Dedifferentiated amniotic fluid mesenchymal stem cell (primary cell): ENCODE data around the gene SSRP1.

Source experiments
- DNase-seq: peaks from one replicate; pipeline ENCODE4 v3.0.0-alpha.2; 2016; ENCODE audit errors: extremely low spot score

SSRP1 gene

DNA sequence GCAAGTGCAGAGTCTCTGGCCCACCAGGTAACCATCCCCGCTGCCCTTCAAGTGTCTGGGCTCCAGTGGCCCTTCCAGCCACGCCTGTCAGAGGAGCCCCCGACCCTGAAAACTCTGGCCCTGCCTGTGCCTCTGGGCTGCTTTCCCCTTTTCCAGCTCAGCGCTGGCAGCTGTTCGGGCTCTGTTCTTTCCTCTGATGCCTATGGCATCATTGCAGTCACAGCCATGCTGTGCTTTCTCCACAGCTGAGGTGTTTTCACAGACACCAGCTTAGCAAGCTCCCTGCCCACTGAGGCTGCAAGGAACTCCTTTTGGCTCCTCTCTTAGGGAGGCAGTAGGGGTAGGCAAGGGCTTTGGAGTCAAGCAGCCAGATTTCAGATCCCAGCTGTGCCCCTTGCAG lies 23.7 kb upstream of the SSRP1 start:
- no peak for DNase-seq

DNA sequence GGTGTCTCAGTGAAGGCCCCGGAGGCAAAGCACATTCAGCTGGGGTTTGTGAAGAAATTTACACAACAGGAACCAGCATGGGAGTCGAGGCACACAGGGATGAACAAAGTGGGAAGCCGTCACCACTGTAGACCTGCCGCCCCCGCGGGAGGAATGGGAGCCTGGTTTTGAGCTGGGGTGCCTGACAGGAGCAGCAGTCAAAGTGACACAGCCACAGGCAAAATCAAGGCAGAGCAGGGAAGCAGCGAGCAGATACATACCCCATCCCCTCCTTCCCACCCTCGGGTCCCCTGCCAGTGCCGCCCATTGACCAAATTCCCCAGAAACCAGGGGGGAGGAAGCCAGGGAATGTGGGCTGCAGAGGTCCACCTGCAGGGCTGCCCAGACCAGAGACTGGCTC lies 23.3 kb upstream of the SSRP1 start:
- DNase-seq: no peak

DNA sequence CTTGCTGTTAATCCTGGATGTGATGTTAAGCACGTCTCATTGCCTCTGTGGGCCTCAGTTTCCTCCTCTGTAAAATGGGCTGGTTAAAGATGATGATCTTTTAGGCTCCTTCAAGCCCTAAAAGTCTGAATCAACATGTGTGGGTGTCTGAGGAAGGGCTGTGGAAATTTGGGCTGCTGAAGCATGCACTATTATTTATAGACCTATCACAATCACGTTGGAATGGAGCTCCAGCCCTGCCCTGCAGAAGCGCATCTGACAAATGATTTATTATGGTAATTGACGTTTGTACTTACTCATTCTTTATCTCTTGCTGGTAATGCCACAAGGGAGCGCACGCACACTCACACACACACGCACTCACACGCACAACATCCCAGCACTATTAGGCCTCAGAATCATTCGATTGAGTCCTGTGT lies 22.9 kb upstream of the SSRP1 start:
- no peak for DNase-seq

GRCh38 chr11:57357856-57358255 lies 22.2 kb upstream of the SSRP1 start:
- DNase-seq: peak; percentile 15

DNA sequence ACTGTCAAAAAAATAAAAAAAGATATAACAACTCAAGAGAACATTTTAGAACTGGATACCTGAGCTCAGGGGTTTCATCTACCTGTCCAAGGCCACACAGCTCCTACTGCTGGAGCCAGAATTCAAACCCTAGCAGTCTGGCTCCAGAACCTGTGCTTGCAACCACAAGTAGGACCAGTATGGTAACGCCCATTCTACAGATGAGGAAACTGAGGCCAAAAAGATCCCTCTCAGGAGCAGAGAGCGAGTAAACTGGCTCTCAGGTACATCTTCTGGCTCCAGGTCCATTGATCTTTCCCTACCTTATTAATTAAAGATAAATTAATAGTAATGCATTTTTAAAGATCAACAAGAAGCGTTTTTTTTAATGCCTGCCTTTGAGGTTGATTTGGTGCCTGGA lies 21.6 kb upstream of the SSRP1 start:
- DNase-seq: no peak

DNA sequence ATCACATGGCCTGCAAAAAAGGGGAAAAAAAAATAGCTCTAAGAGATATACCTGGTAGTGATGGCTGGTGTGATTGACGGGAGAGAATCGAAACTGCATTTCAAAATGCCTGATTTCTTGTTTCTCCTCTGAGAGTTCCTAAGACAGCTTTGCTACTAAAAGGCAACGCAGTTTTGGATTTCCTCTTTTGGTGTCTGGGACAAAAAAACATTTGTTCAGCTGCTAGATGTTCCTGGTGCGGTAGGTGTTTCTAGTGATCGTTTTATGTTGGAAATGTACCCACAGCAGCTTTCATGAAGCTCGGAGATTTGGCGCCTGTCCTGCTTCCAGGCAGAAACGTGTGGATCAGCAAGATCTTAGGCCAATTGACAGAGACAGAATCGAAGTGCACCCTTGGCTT lies 20.6 kb upstream of the SSRP1 start:
- no peak for DNase-seq

DNA sequence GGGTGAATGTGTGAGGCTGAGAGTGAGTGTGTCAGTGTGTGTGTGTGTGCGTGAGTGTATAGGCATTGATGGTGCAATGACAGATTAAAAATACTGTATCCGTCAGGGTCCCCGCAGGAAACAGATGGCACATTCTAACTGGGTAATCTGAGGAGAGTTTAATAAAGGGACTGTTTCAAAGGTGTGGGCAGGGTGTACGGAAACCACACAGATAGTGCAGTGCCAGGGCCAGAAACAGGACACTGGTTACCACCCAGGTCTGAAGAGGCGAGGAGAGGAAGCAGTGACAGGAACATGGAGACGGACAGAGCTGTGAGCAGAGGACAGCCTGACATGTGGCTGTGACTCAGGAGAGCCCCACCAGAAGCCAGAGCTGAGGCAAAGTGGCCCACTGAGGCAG lies 19.0 kb upstream of the SSRP1 start:
- no peak for DNase-seq

GRCh38 chr11:57353852-57354251 lies 18.2 kb upstream of the SSRP1 start:
- DNase-seq: no peak

DNA sequence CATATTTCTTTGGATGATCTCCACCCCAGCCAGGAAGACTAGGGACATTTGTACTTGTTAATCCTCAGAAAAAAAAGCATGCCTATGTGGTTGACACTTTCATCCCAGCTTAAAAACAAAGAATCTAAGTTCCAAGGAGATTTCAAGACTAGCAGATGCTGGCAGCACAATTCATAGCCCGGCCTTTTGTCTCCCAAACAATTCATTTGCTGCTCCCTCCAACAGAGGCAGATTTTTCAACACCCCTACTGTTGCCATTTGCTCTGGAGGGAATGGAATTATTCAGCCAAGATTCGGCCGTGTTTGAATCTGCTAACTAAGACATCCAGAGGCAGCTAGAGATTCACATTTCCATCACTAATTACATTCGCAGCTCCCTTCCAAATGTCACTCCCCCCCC lies 17.8 kb upstream of the SSRP1 start:
- no peak for DNase-seq

DNA sequence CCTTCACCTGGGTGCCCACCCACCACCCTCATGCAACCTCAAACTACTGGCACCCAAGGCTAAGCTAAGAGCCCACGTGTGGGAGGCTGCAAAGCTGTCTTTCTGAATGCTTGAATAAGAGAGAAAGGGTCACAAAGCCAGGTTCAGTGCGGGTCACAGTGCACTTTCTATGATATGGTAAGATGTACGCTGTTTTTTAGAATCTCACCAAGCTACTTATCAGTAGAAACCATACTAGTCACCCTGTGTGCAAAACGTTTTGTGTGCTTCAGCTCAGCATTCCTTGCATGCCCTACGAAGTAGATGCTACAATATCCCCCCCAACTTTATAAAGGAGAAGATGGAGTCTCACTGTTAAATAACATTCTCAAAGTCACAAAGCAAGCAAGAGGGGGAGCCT lies 17.3 kb upstream of the SSRP1 start:
- no peak for DNase-seq

GRCh38 chr11:57349491-57350274 lies 14.0 kb upstream of the SSRP1 start:
- DNase-seq: no peak

- DNase-seq: no peak
Observed at GRCh38 chr11:57348636-57349313, 13.1 kb upstream of the SSRP1 start.

DNA sequence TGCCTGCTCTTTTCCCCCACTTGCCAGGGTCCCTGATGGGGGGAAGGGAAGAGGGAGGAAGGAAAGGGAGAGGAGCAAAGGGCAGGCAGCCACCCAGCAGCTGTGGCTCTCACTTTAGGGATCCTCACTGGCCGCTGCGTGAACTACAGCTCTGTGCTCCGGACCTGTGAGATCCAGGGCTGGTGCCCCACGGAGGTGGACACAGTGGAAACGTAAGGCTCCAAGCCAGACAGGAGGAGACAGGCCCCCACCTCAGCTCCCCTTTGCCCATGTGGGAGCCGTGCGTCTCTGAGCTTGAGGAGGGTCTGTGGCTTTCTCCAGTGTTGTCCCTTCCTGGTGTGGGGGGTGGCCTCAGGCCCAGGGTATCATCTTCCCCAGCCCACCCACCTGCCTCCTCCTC lies 12.4 kb upstream of the SSRP1 start:
- DNase-seq: no peak

DNA sequence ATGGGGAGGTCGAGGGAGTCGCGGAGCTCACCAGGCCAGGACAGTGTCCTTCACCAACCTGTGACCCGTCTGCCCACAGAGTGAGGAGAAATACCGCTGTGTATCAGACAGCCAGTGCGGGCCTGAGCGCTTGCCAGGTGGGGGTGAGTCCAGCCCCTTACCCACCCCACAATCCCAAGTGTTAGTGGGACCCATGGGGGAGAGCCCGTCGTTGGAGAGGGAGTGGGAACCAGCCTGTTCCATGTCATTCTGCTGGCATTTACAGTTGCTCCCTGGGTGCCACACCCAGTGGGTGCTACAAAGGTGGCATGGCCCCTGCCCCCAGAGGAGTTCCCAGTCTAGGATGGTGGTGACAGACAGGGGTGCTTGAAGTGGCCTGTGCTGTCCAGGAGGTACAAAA lies 11.6 kb upstream of the SSRP1 start:
- no peak for DNase-seq

DNA sequence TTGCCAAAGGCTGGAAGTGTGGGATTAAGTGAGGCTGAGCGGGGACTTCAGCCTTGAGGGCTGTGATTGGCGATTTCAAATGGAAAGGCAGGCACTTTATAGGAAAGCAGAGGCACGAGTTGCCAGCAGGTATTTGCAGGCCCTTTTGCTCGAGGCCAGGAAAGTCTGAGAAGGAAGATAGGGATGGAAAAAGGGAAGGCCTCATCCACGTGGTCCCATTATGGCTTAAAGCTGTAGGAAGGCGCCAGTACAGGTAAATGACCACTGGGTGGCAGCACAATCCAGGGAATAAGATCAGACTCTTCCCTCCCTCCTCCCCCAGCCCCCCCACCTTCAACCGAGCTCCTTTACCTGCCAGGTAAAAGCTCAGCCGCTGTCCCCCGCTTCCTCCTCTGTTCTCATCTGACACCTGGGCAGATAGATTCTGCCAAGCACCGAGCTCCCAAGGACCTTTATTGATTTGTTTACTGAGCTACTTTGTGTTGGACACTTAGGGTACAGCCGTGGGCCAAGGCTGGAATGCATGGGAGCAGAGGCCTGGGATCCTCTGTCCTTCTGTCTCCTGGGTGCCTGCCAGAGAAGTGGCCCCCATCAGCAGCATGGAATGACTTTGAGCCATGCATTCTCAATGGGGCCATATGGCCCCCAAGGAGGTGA lies 10.0 kb upstream of the SSRP1 start:
- DNase-seq: peak; percentile 65

DNA sequence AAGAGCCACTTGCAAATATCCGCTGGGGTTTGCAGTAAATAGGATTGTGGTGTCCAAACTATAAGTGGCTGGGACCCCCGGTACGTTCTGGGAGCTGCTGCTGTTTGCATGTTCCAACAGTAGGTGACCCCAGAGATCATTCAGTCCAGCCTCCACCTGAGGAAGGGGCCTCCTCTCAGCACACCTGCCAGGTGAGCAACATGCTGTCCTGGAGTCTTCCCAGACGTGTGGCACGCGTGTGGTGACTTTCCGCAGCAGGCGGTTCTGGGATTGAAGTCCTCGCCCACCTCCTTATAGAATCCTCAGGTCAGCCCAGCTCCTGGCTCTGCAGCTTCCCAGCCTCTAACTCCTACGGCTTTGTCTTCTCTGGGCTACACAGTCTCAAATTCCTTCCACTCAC lies 9.1 kb upstream of the SSRP1 start:
- no peak for DNase-seq

DNA sequence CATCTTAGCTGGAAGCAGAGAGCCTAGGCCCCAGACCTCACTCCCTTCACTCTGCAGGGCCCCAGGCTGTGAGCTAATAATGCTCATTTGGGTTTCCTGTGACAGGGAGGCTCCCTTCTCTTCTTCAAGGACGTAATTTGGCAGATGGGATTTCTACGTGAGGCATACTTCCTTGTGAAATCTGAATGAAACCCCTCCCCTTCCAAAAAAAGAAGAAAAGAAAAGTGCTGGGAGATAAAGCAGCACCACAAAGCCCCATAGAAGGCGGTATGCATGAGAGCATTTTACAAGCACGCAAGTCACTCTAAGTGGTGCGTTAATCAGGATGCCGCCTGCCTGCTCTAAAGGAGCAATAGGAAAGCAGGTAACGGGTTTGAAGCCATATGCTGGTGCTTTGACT lies 8.1 kb upstream of the SSRP1 start:
- DNase-seq: no peak

DNA sequence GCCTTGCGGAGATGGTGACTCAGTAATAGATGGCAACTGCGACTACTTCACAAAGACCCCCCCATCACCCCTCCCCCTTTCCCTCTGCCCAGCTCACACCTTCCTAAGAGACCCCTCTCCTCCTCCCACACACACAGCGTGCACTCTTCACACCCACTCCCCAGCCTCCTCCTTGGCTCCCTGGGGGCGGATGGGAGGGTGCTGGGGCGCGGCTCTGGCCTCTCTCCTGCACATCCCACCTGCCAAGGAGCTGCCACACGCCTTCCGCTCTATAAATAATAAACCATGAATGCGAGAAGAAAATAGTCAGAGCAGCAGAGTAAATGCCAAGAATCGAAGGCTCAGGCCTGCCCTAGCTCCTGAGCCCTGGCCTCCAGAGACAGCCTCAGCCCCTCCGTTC lies 7.0 kb upstream of the SSRP1 start:
- DNase-seq: no peak

GRCh38 chr11:57341250-57341808 lies 5.6 kb upstream of the SSRP1 start:
- no peak for DNase-seq

- DNase-seq: no peak
Observed at GRCh38 chr11:57340039-57340615, 4.4 kb upstream of the SSRP1 start.

DNA sequence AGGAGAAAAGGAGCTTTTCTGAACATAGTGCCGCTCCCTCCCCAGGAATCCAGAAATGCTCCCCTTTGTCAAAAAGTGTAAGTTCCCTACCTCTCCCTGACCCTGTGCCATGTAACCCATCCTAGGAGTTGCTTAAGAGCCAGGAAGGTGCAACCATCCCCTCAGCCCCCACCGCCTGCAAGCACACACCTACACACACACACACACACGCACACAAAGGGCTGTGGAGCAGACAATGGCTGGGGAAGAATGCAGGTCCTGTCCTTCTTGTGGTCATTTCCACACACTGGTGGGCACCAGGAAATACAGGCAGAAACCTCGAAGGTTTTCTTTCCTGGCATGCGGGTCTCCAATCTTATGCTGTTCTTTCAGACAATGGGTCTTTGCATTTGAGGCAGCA lies 3.6 kb upstream of the SSRP1 start:
- no peak for DNase-seq

DNA sequence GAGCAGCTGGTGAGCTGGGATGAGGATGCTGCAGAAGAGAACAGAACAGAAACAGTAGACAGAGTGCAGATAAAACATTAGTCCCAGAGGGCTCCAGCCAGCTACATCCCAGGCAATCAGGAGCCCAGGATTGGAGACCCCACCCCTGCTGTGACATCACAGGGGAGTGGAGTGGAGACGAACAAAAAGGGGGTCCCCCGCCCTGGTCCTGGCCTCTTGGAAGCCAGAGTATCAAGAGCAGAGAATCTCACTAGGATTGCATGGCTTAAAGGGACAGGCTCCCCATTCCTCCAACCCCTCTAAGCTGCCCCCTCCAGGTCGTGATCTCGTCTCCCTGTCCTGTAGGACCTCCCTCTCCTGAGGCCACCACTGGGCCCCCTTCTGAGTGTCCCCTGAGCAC lies 2.5 kb upstream of the SSRP1 start, which contains the start of gene P2RX3:
Gene P2RX3, plus strand, starts transcription at position 211 of the 400 bp plus-strand sequence. CDS start 199 bp downstream, outside the sequence.
- DNase-seq: no peak
